GM19397 (cell line): ENCODE measurements around the gene TCF4.

Experiments used
- ATAC-seq: cut with Tn5 transposase; IDR thresholded peaks from one replicate; pipeline ENCODE4 v1.9.1; 2021; ENCODE audit warnings: mild to moderate bottlenecking, moderate library complexity; ENCODE audit not compliant: unreplicated experiment

Gene TCF4

GRCh38 chr18:55219059-55219458 is 368.9 kb downstream of the TCF4 start:
- ATAC-seq: no peak

GRCh38 chr18:55214969-55215368 is 373.0 kb downstream of the TCF4 start:
- no peak for ATAC-seq

GRCh38 chr18:55214534-55214933 is 373.5 kb downstream of the TCF4 start:
- ATAC-seq: no peak

GRCh38 chr18:55213586-55213985 is 374.4 kb downstream of the TCF4 start:
- no peak for ATAC-seq

- ATAC-seq: no peak
These were observed 381.1 kb downstream of the TCF4 start for GRCh38 chr18:55206927-55207326.

GRCh38 chr18:55202232-55202917 is 385.6 kb downstream of the TCF4 start:
- no peak for ATAC-seq

- ATAC-seq: no peak
These were observed 388.6 kb downstream of the TCF4 start for GRCh38 chr18:55199291-55199963.

GRCh38 chr18:55195863-55196262 is 392.1 kb downstream of the TCF4 start:
- no peak for ATAC-seq

GRCh38 chr18:55189972-55190371 is 398.0 kb downstream of the TCF4 start:
- no peak for ATAC-seq

GRCh38 chr18:55186588-55186987 is 401.4 kb downstream of the TCF4 start:
- ATAC-seq: no peak

GRCh38 chr18:55185391-55185790 is 402.6 kb downstream of the TCF4 start:
- no peak for ATAC-seq

GRCh38 chr18:55179835-55180234 is 408.2 kb downstream of the TCF4 start:
- ATAC-seq: no peak

- no peak for ATAC-seq
These were observed 408.6 kb downstream of the TCF4 start for GRCh38 chr18:55179425-55179824.

GRCh38 chr18:55173291-55173690 is 414.7 kb downstream of the TCF4 start:
- no peak for ATAC-seq
